NCI-H2196 treated with DMSO at 0.1 percent for 48 hours (cell line): Measurements from ENCODE around the gene MAPK8IP1.

Experiments
- DNase-seq: peaks from one replicate; lab custom pipeline; 2025; ENCODE audit not compliant: unreplicated experiment; lab: John Stamatoyannopoulos, UW

MAPK8IP1 gene

DNA sequence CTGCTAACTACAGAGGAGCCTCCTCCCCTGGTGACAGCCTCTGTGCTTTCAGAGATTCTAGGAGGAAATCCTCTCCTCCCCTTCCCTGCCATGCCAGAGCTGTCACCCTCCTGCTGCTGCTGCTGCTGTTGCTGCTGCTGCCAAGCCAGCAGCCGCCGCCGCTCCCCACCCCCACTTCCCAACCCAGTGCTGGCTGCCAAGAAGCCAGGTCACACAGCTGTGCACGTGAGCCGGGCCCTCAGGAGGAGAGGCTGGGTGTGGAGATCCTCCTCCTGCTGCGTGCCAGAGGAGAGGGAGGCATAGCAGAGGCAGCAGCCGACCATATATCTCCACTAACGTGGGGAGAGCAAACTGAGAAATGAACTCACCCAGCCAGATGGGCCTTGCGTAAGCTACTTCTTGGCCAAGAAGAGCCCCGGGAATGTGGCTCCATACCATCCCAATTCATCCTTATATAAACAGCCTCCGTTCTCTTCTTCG, 25.8 kb upstream of the MAPK8IP1 start:
- peak; percentile 82 for DNase-seq

- no peak for DNase-seq
Measured at GRCh38 chr11:45860348-45860747, 25.1 kb upstream of the MAPK8IP1 start.

DNA sequence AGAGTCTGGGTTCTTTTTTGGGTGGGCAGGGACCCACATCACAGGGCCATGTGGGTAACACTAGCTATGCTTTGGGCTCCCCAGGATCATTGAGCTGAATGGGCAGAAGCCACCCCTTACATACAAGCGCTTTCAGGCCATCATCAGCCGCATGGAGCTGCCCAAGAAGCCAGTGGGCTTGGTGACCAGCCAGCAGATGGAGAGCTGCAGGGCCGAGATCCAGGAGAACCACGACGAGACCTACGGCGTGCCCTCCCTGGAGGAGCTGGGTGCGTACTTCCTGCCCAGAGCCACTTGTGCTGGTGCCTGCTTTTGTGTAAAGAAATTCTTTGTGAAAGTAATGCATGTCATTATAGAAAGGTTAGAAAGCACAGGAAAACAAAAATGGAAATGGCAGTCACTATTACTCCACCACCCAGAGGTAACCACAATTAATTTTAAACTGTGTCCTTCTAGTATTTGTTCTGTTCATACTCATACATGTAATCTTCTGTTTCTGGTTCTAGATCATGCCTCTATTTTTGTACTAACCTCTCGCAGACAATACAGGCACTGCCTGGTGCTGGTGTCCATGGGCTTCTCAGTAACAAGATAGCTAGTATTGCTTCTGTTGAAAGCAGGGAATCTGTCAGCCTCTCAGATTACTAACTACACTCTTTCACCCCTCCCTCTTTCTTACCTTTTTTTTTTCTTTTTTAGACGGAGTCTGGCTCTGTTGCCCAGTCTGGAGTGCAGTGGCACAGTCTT, 24.5 kb upstream of the MAPK8IP1 start:
- no peak for DNase-seq

GRCh38 chr11:45864041-45864440, 21.4 kb upstream of the MAPK8IP1 start:
- DNase-seq: no peak

GRCh38 chr11:45869551-45869950, 15.9 kb upstream of the MAPK8IP1 start:
- no peak for DNase-seq

GRCh38 chr11:45870706-45871105, 14.7 kb upstream of the MAPK8IP1 start:
- no peak for DNase-seq

DNA sequence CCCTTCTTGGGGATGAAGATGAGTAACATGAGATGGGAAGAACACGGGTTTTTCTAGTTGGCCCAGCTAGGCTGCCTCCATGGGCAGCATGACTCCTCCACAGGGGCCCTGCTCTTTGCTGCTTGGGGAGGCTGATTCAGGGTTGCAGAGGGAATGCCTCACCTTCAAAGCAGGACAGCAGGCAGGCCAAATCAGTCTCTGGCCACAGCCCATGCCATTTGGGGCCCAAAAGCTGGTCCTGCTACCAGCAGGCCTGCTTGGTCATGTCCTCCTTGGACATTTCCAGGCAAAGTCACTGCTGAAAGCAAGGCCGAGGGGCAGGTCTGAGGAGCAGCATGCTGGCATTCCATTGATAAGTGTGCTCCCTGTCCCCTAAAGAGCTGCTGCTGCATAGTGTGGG, 13.8 kb upstream of the MAPK8IP1 start:
- DNase-seq: no peak

DNA sequence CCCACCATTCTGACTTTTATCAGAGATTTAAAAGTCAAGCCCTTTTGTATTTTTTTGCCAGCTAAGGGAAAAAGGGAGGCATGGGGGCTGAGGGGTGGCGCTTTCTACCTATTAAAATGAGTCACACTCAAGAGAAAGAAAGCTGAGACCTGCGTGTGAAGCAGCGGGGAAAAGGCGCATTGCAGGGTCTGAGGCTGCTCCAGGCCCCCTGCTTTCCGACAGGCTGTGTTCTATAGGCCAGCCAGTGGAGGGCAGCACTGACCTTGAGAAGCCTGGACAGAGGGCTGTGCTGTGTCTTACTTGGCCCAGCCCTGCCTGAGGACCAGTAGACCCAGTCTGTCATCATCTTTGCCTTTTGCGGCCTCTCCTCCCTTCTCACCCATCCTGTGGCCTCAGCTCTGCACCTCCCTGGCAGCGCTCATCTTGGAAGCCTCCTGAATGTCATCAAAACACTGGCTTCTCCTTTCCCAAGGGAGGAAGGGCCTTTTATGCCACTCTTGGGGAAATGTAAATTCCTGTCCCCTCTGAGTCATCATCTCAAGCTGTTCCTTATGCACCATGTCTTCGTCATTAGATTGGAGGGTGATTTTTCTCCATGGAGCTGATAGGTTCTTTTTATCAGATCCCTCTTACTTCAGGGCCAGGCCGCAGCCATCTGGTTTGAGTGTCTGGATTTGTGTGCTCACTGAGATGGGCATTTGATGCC, 12.6 kb upstream of the MAPK8IP1 start:
- peak; percentile 62 for DNase-seq

DNA sequence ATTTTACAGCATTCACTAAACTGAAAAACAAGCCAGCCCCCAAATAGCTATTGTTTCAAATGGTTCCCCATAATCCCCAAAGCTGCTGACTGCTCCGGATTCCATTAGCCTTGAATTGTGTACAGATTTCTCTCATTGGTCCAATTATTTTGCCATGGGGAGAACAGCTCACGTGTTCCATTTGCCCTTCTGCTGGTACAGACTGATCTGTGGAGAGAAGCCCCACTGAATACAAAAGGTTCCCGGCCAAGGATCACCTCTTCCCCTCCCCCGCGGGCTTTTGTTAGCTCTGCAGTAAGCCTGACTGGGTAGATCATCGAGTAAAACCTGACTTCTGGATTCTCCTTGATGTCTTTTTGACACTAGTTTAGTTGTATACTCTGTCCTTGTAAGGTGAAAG, 9.1 kb upstream of the MAPK8IP1 start:
- no peak for DNase-seq

DNA sequence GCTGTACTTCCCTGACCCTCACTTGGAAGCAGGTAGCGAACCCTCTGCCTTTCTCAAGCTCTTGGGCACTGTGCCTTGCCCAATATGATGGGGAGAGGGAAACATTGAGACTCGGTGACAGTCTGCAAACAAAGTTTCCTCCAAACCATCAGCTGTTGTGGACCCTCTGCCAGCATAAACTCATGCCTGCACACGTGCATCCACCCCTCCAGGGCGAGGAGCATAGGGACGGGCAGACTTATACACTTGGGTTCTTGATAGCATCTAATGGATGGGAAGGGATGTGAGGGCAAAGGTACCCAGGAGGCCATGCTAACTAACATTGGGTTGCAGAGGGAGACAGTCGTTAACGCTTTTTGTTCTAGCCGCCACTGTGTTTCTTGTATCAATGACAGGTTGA, 8.2 kb upstream of the MAPK8IP1 start:
- no peak for DNase-seq

- DNase-seq: no peak
Measured at GRCh38 chr11:45877845-45878244, 7.6 kb upstream of the MAPK8IP1 start.

- DNase-seq: no peak
Measured at GRCh38 chr11:45879803-45880686, 5.4 kb upstream of the MAPK8IP1 start.

- no peak for DNase-seq
Measured at GRCh38 chr11:45880772-45881570, 4.5 kb upstream of the MAPK8IP1 start.

- no peak for DNase-seq
Measured at GRCh38 chr11:45881708-45882368, 3.6 kb upstream of the MAPK8IP1 start.

GRCh38 chr11:45884596-45885185, 760 bp upstream of the MAPK8IP1 start:
- DNase-seq: no peak

- no peak for DNase-seq
Measured at GRCh38 chr11:45885921-45886721, 670 bp downstream of the MAPK8IP1 start.

DNA sequence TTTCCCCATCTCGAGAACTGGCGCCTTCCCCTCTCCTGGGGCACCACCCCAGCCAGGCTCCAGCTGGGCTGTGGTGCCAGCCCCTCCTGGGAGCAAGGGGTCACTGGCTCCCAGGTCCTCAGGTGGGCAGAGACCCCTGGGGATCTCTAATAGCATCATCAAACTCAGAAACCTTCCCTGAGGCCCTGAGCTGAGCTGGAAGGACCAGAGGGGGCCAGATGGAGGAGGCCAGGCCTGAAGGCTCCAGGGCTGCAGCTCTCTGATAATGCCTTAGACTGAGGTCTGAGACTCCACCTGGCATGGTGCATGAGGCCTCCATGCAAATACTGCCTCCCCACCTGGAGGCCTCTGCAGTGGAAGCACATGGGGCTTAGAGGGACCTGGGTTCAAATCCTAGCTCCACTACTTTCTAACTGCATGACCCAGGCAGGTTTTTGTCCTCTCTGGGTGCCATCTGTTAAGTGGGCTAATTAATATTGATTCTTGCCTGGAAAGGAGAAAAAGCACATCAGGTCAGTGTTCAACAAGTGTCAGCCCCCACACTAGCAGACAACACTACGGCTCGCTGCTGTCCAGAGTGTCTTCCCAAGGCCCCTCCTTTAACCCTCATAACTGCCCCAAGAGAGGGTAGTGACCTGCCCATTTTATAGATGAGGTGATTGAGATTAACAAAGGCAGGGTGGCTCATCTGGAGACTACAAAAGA, 1.5 kb downstream of the MAPK8IP1 start:
- DNase-seq: no peak

DNA sequence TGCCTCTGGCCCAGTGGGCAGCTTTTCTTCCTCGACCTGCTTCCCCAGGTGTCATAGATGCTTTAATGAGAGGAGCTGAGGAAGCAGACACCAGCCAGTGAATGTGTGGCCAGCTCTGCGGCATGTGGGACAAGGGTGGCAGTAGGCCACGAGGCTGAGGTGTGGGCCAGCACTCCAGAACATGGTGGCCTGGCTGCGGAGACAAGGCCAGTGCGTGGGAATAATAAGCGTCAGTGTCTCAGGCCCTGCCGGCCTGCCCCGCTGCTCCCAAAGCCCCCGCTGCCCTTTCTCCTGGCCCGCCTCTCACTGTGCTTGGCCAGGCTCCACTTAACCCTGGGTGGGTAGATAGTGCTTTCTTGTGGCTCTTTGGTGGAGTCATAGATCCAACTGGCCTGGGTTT, 2.1 kb downstream of the MAPK8IP1 start:
- DNase-seq: no peak
